ENCODE results near the gene STAU1. TPM values are rescaled to one million over a fixed set of nuclear protein-coding genes. Genes with fewer than 3 reads are reported as not detected.

Gene STAU1
- total and polyA plus RNA-seq, 2 of the 13 experiments (the other 11 are each of a cell fraction or from before 2014, with no cell fraction given) = 119 to 133 TPM

DNA sequence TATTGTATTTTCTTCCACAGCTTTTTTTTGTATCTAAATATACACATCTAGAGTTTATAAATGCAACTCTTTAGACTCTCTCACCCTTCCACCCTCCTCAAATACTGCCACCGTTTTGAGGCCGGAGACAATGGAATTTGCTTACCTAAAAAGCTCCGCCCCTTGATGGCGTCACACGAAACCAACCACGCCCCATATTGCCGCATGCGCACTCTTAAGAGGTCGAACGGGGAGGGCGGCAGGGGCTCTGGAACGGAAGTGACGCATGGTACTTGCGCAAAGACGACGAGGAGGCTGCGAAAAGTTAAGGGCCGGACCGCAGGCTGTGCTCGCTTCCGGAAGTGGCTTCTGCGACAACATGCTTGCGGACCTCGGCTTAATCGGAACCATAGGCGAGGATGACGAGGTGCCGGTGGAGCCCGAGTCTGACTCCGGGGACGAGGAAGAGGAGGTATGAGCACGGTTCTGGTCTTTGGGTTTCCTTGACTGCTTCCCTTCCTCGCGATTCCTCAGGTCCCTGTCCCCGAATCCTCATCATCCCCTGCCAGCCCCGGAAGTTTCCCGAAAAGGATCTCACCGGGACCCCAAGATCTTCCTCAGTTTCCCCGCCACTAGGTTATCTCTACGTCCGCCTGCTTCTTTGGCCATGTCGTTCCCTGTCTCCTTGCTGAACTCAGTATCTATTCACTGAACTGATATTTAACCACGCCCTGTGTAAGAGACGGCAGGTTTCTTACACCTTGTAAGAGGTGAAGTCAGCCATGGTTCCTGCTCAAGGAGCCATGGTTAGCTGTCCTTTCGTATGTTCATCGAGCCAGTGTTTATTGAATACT lies 31.2 kb upstream of the STAU1 start, which contains the start of gene DDX27 (continued):
- TF ChIP-seq, protein P1, sequence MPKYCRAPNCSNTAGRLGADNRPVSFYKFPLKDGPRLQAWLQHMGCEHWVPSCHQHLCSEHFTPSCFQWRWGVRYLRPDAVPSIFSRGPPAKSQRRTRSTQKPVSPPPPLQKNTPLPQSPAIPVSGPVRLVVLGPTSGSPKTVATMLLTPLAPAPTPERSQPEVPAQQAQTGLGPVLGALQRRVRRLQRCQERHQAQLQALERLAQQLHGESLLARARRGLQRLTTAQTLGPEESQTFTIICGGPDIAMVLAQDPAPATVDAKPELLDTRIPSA (CRISPR knock-in tag; IDR thresholded peaks at IDR 0.05; ENCODE audit: borderline replicate concordance) = no peak
- TF ChIP-seq ZNF766 (CRISPR knock-in tag; IDR thresholded peaks at IDR 0.05; ENCODE audit: borderline replicate concordance) (peak; percentile 93; the same call in 1 of the 2 replicates), EHMT2 (IDR thresholded peaks at IDR 0.05; ENCODE audit: borderline replicate concordance, low read depth, low read length) (no peak), CEBPB (IDR thresholded peaks at IDR 0.05; ENCODE audit: borderline replicate concordance, low read depth, low read length) (peak; percentile 100), ZSCAN25 (CRISPR knock-in tag; IDR thresholded peaks at IDR 0.05) (peak; percentile 83; the same call in 1 of the 2 replicates), MTA3 (CRISPR knock-in tag; IDR thresholded peaks at IDR 0.05) (no peak), MXI1 (IDR thresholded peaks at IDR 0.05; ENCODE audit: borderline replicate concordance, low read depth, low read length) (peak; percentile 99), ZSCAN31 (CRISPR knock-in tag; IDR thresholded peaks at IDR 0.05; ENCODE audit: low read depth) (peak; percentile 95), SNRNP70 (IDR thresholded peaks at IDR 0.05; ENCODE audit: low read depth, low read length) (no peak), MIER2 (CRISPR knock-in tag; IDR thresholded peaks at IDR 0.05) (no peak; the same call in 1 of the 2 replicates), RFXANK (CRISPR knock-in tag; IDR thresholded peaks at IDR 0.05) (no peak; the same call in none of the 2 replicates)
- TF ChIP-seq, protein P2, sequence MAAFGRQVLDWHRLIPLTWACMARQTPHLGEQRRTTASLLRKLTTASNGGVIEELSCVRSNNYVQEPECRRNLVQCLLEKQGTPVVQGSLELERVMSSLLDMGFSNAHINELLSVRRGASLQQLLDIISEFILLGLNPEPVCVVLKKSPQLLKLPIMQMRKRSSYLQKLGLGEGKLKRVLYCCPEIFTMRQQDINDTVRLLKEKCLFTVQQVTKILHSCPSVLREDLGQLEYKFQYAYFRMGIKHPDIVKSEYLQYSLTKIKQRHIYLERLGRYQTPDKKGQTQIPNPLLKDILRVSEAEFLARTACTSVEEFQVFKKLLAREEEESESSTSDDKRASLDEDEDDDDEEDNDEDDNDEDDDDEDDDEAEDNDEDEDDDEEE (CRISPR knock-in tag; IDR thresholded peaks at IDR 0.05) = peak; percentile 73
- TF ChIP-seq, protein P3, sequence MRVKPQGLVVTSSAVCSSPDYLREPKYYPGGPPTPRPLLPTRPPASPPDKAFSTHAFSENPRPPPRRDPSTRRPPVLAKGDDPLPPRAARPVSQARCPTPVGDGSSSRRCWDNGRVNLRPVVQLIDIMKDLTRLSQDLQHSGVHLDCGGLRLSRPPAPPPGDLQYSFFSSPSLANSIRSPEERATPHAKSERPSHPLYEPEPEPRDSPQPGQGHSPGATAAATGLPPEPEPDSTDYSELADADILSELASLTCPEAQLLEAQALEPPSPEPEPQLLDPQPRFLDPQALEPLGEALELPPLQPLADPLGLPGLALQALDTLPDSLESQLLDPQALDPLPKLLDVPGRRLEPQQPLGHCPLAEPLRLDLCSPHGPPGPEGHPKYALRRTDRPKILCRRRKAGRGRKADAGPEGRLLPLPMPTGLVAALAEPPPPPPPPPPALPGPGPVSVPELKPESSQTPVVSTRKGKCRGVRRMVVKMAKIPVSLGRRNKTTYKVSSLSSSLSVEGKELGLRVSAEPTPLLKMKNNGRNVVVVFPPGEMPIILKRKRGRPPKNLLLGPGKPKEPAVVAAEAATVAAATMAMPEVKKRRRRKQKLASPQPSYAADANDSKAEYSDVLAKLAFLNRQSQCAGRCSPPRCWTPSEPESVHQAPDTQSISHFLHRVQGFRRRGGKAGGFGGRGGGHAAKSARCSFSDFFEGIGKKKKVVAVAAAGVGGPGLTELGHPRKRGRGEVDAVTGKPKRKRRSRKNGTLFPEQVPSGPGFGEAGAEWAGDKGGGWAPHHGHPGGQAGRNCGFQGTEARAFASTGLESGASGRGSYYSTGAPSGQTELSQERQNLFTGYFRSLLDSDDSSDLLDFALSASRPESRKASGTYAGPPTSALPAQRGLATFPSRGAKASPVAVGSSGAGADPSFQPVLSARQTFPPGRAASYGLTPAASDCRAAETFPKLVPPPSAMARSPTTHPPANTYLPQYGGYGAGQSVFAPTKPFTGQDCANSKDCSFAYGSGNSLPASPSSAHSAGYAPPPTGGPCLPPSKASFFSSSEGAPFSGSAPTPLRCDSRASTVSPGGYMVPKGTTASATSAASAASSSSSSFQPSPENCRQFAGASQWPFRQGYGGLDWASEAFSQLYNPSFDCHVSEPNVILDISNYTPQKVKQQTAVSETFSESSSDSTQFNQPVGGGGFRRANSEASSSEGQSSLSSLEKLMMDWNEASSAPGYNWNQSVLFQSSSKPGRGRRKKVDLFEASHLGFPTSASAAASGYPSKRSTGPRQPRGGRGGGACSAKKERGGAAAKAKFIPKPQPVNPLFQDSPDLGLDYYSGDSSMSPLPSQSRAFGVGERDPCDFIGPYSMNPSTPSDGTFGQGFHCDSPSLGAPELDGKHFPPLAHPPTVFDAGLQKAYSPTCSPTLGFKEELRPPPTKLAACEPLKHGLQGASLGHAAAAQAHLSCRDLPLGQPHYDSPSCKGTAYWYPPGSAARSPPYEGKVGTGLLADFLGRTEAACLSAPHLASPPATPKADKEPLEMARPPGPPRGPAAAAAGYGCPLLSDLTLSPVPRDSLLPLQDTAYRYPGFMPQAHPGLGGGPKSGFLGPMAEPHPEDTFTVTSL (CRISPR knock-in tag; IDR thresholded peaks at IDR 0.05; ENCODE audit: borderline replicate concordance) = no peak
- TF ChIP-seq, protein P4, sequence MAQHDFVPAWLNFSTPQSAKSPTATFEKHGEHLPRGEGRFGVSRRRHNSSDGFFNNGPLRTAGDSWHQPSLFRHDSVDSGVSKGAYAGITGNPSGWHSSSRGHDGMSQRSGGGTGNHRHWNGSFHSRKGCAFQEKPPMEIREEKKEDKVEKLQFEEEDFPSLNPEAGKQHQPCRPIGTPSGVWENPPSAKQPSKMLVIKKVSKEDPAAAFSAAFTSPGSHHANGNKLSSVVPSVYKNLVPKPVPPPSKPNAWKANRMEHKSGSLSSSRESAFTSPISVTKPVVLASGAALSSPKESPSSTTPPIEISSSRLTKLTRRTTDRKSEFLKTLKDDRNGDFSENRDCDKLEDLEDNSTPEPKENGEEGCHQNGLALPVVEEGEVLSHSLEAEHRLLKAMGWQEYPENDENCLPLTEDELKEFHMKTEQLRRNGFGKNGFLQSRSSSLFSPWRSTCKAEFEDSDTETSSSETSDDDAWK (CRISPR knock-in tag; IDR thresholded peaks at IDR 0.05) = no peak
- TF ChIP-seq, protein P5, sequence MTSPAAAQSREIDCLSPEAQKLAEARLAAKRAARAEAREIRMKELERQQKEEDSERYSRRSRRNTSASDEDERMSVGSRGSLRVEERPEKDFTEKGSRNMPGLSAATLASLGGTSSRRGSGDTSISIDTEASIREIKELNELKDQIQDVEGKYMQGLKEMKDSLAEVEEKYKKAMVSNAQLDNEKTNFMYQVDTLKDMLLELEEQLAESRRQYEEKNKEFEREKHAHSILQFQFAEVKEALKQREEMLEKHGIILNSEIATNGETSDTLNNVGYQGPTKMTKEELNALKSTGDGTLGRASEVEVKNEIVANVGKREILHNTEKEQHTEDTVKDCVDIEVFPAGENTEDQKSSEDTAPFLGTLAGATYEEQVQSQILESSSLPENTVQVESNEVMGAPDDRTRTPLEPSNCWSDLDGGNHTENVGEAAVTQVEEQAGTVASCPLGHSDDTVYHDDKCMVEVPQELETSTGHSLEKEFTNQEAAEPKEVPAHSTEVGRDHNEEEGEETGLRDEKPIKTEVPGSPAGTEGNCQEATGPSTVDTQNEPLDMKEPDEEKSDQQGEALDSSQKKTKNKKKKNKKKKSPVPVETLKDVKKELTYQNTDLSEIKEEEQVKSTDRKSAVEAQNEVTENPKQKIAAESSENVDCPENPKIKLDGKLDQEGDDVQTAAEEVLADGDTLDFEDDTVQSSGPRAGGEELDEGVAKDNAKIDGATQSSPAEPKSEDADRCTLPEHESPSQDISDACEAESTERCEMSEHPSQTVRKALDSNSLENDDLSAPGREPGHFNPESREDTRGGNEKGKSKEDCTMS (CRISPR knock-in tag; conservative IDR thresholded peaks at IDR 0.05) = no peak
